IMR-90 (cell line): ENCODE data around the gene ME1. TPM values are rescaled to one million over a fixed set of nuclear protein-coding genes. Genes with fewer than 3 reads are reported as not detected.

Source experiments
- ATAC-seq: fragments of 200-7000 bp; cut with Tn5 transposase; 2 replicates; pipeline ENCODE4 v1.9.1; 2020; ENCODE audit warnings: low read depth, mild to moderate bottlenecking, moderate library complexity
- BruUV-seq: library from RNA; stranded (reverse); fragments of 400-500 nt; replicated peaks from 2 replicates; lab custom pipeline; 2021; lab: Mats Ljungman, UMichigan
- CTCF ChIA-PET: fragments of 300-600 bp; formaldehyde crosslinking; extraction: SDS; loops from one replicate; lab custom pipeline; 2021; ENCODE audit warnings: antibody characterized with exemption; lab: Yijun Ruan, JAX
- POLR2A ChIA-PET: fragments of 300-600 bp; sonication (Branson Sonifier 250); formaldehyde crosslinking; loops from one replicate; lab custom pipeline; 2022; ENCODE audit warnings: antibody characterized with exemption; ENCODE audit not compliant: unreplicated experiment; lab: Charles Lee
- DNase-seq: peaks from one replicate; pipeline ENCODE4 v3.0.0; 2013
- H2AFZ ChIP-seq: replicated peaks from 2 replicates; pipeline ENCODE3; 2013; ENCODE audit warnings: low read length, mild to moderate bottlenecking; ENCODE audit not compliant: poor library complexity
- H2AK5ac ChIP-seq: 2 replicates; pipeline ENCODE4 v1.6.1; 2013; ENCODE audit warnings: low read depth, low read length, inconsistent platforms
- H2AK9ac ChIP-seq: replicated peaks from 2 replicates; pipeline ENCODE3; 2013; ENCODE audit warnings: mild to moderate bottlenecking, low read depth, low read length, moderate library complexity; ENCODE audit not compliant: poor library complexity
- H2BK120ac ChIP-seq: 2 replicates; pipeline ENCODE4 v1.6.1; 2013; ENCODE audit warnings: low read depth, low read length, inconsistent platforms
- H2BK15ac ChIP-seq: 3 replicates; pipeline ENCODE4 v1.6.1; 2013; ENCODE audit warnings: low read depth, low read length, inconsistent platforms
- H2BK20ac ChIP-seq: 2 replicates; pipeline ENCODE4 v1.6.1; 2013; ENCODE audit warnings: low read depth, mild to moderate bottlenecking, inconsistent platforms, low read length, moderate library complexity
- H2BK5ac ChIP-seq: 2 replicates; pipeline ENCODE4 v1.6.1; 2013; ENCODE audit warnings: mild to moderate bottlenecking, low read depth, low read length, inconsistent platforms; ENCODE audit not compliant: poor library complexity, severe bottlenecking
- H3K14ac ChIP-seq: replicated peaks from 2 replicates; pipeline ENCODE4 v1.6.1; 2013; ENCODE audit warnings: low read depth, low read length, inconsistent platforms
- H3K18ac ChIP-seq: 2 replicates; pipeline ENCODE4 v1.6.1; 2013; ENCODE audit warnings: low read depth, low read length, control low read depth
- H3K23ac ChIP-seq: 2 replicates; pipeline ENCODE4 v1.6.1; 2013; ENCODE audit warnings: low read depth, low read length, inconsistent platforms
- H3K27ac ChIP-seq: 2 replicates; pipeline ENCODE4 v1.5.1; 2013; ENCODE audit warnings: mild to moderate bottlenecking, control low read depth, low read length; ENCODE audit not compliant: insufficient read depth
- H3K27me3 ChIP-seq: 2 replicates; pipeline ENCODE4 v1.6.1; 2013; ENCODE audit warnings: low read length; ENCODE audit not compliant: control insufficient read depth, insufficient read depth
- H3K36me3 ChIP-seq: 2 replicates; pipeline ENCODE4 v1.6.1; 2013; ENCODE audit warnings: low read length, mixed read lengths; ENCODE audit not compliant: control insufficient read depth, insufficient read depth
- H3K4ac ChIP-seq: 2 replicates; pipeline ENCODE4 v1.6.1; 2013; ENCODE audit warnings: low read depth, low read length, inconsistent platforms
- H3K4me1 ChIP-seq: 2 replicates; pipeline ENCODE4 v1.6.1; 2013; ENCODE audit warnings: low read length, mixed read lengths; ENCODE audit not compliant: control insufficient read depth, insufficient read depth
- H3K4me2 ChIP-seq: 2 replicates; pipeline ENCODE4 v1.6.1; 2013; ENCODE audit warnings: low read depth, mild to moderate bottlenecking, control low read depth, low read length, moderate library complexity
- H3K4me3 ChIP-seq: 2 replicates; pipeline ENCODE4 v1.5.1; 2013; ENCODE audit warnings: low read depth, mild to moderate bottlenecking, control low read depth, low read length, moderate library complexity; ENCODE audit not compliant: insufficient read depth
- H3K56ac ChIP-seq: 2 replicates; pipeline ENCODE4 v1.6.1; 2013; ENCODE audit warnings: low read length, inconsistent platforms; ENCODE audit not compliant: insufficient read depth; ENCODE audit errors: extremely low read depth
- H3K79me1 ChIP-seq, 2 experiments: 2 replicates each; pipeline ENCODE4 v1.6.1; 2013; ENCODE audit warnings: low read length in 2 of 2, inconsistent platforms in 1 of 2, low read depth in 1 of 2
- H3K9ac ChIP-seq: 2 replicates; pipeline ENCODE4 v1.6.1; 2013; ENCODE audit warnings: low read depth, low read length, control low read depth
- H3K9me1 ChIP-seq: 2 replicates; pipeline ENCODE4 v1.6.1; 2013; ENCODE audit warnings: low read length, inconsistent platforms; ENCODE audit not compliant: insufficient read depth
- H3K9me3 ChIP-seq: 2 replicates; pipeline ENCODE4 v1.6.1; 2013; ENCODE audit warnings: low read length; ENCODE audit not compliant: control insufficient read depth, insufficient read depth
- H4K20me1 ChIP-seq: 2 replicates; pipeline ENCODE4 v1.6.1; 2013; ENCODE audit warnings: low read length, inconsistent platforms; ENCODE audit not compliant: insufficient read depth
- H4K5ac ChIP-seq: 2 replicates; pipeline ENCODE4 v1.6.1; 2013; ENCODE audit warnings: mild to moderate bottlenecking, low read depth, low read length, control low read depth
- H4K8ac ChIP-seq, 2 experiments: 2 replicates each; pipeline ENCODE4 v1.6.1; 2013; ENCODE audit warnings: low read depth in 2 of 2, low read length in 2 of 2, control low read depth in 1 of 2, inconsistent platforms in 1 of 2
- H4K91ac ChIP-seq: 2 replicates; pipeline ENCODE4 v1.6.1; 2013; ENCODE audit warnings: low read depth, low read length, inconsistent platforms; ENCODE audit not compliant: insufficient read depth
- CEBPB ChIP-seq: IDR thresholded peaks from 2 replicates; pipeline ENCODE4 v1.6.1; 2012; ENCODE audit warnings: low read depth, low read length, improper control_type of control experiment
- CTCF ChIP-seq: conservative IDR thresholded peaks from 2 replicates; pipeline ENCODE4 v1.5.1; 2012; ENCODE audit warnings: mild to moderate bottlenecking, low read depth, low read length, improper control_type of control experiment
- ELK1 ChIP-seq: fragments of 150-350 bp; IDR thresholded peaks from 2 replicates; pipeline ENCODE4 v1.6.1; 2016; ENCODE audit warnings: low read depth, mild to moderate bottlenecking, low read length, moderate library complexity, borderline replicate concordance
- FOS ChIP-seq: fragments of 150-350 bp; IDR thresholded peaks from 2 replicates; pipeline ENCODE4 v1.6.1; 2016; ENCODE audit warnings: low read depth, low read length
- MAFK ChIP-seq: IDR thresholded peaks from 2 replicates; pipeline ENCODE4 v1.6.1; 2012; ENCODE audit warnings: low read depth, low read length, improper control_type of control experiment
- MAZ ChIP-seq: IDR thresholded peaks from 2 replicates; pipeline ENCODE4 v1.6.1; 2012; ENCODE audit warnings: low read depth, mild to moderate bottlenecking, low read length, improper control_type of control experiment, moderate library complexity, borderline replicate concordance
- POLR2A ChIP-seq: IDR thresholded peaks from 2 replicates; pipeline ENCODE4 v1.6.1; 2012; ENCODE audit warnings: mild to moderate bottlenecking, low read depth, low read length
- RCOR1 ChIP-seq: IDR thresholded peaks from 2 replicates; pipeline ENCODE4 v1.6.1; 2012; ENCODE audit warnings: mild to moderate bottlenecking, low read length, improper control_type of control experiment; ENCODE audit not compliant: insufficient replicate concordance
- RFX5 ChIP-seq: IDR thresholded peaks from 2 replicates; pipeline ENCODE4 v1.8.0; 2012; ENCODE audit warnings: low read depth, mild to moderate bottlenecking, low read length, moderate library complexity
- SMC3 ChIP-seq: fragments of 150-350 bp; IDR thresholded peaks from 2 replicates; pipeline ENCODE4 v1.6.1; 2016; ENCODE audit warnings: low read depth, mild to moderate bottlenecking, antibody characterized with exemption, low read length, moderate library complexity
- dilution Hi-C: fragments of 300-500 bp; cut with HindIII; formaldehyde crosslinking; loops from one replicate; pipeline ENCODE4 v1.14.3; 2018; ENCODE audit warnings: low sequenced_read_pairs; ENCODE audit not compliant: unreplicated experiment
- in situ Hi-C: fragments of 300-500 bp; cut with MboI; formaldehyde crosslinking; loops from 3 replicates; pipeline ENCODE4 v1.14.3; 2019; ENCODE audit warnings: low sequenced_read_pairs, inconsistent platforms, mixed read lengths
- intact Hi-C: fragments of 100-400 bp; cut with micrococcal nuclease; formaldehyde crosslinking; loops from 2 replicates; pipeline ENCODE4 v1.10.0; 2022
- polyA plus RNA-seq, 3 experiments: library from polyadenylated mRNA; depleted of rRNA; stranded (reverse); fragments of >200 nt; gene quantifications; 2 replicates each; pipeline ENCODE4 v1.2.3, GENCODE V29; 2012; ENCODE audit warnings: low replicate concordance in 1 of 3
- total RNA-seq: library from RNA; depleted of rRNA; stranded (reverse); fragments of >200 nt; gene quantifications from 2 replicates; pipeline ENCODE4 v1.2.3, GENCODE V29; 2012

Gene ME1
- total and polyA plus RNA-seq, 2 of the 4 experiments (the other 2 are of a cell fraction) = 21.5 to 24.4 TPM

- H3K4me2 ChIP-seq = no peak overlapping the region
- no peak overlapping the region for H4K8ac ChIP-seq
- BruUV-seq = no TSS peak
- no peak overlapping the region for H2AK5ac ChIP-seq
- no peak overlapping the region for H3K23ac ChIP-seq
- no peak overlapping the region for H3K56ac ChIP-seq
- no peak overlapping the region for H3K14ac ChIP-seq
- H2AK9ac ChIP-seq = no peak overlapping the region
- no peak overlapping the region for H2BK120ac ChIP-seq
- H3K9me3 ChIP-seq = no peaks in the 10 kb centered on the region
- no peak for DNase-seq
- ChIA-PET POLR2A (no interaction called here), CTCF (no interaction called here)
- no peak overlapping the region for H4K91ac ChIP-seq
- H3K79me1 ChIP-seq = peaks cover 0 to 11% of the 10 kb centered on the region in 2 experiments; a peak in 2 of 4 replicates
- H3K9me1 ChIP-seq = no peaks in the 10 kb centered on the region
- H2BK5ac ChIP-seq = no peak overlapping the region
- no peak overlapping the region for H3K27ac ChIP-seq
- no peak overlapping the region for H2AFZ ChIP-seq
- H4K5ac ChIP-seq = no peak overlapping the region
- no peak overlapping the region for H2BK20ac ChIP-seq
- no peaks in the 10 kb centered on the region for H3K27me3 ChIP-seq
- H3K18ac ChIP-seq = no peak overlapping the region
- H2BK15ac ChIP-seq = no peak overlapping the region
- TF ChIP-seq CEBPB (no peak), POLR2A (no peak), MAFK (no peak), RFX5 (no peak), FOS (no peak), SMC3 (no peak), ELK1 (no peak), CTCF (no peak), MAZ (no peak), RCOR1 (no peak)
- in situ Hi-C loops = no loop called here
- dilution Hi-C loops = no loop called here
- ATAC-seq = no peak
- no peaks in the 10 kb centered on the region for H3K36me3 ChIP-seq
- intact Hi-C loops = no loop called here
- H4K20me1 ChIP-seq = no peaks in the 10 kb centered on the region
- H3K4me1 ChIP-seq = peaks cover 2% of the 10 kb centered on the region; the same call in 1 of the 2 replicates
- H3K9ac ChIP-seq = no peak overlapping the region
- no peak overlapping the region for H3K4me3 ChIP-seq
- no peak overlapping the region for H3K4ac ChIP-seq
These were observed 62.3 kb downstream of the ME1 start for GRCh38 chr6:83368577-83368976.
